Lung (tissue), 12 donors: ENCODE measurements around the gene ANKRD11. TPM values are rescaled to one million over a fixed set of nuclear protein-coding genes. Genes with fewer than 3 reads are reported as not detected.

Experiments used
- ATAC-seq: fragments of 200-7000 bp; cut with Tn5 transposase; one replicate; pipeline ENCODE4 v1.9.1; 2020; ENCODE audit warnings: moderate number of reproducible peaks; ENCODE audit not compliant: insufficient read depth, low FRiP score
- DNase-seq, 3 donors: peaks; one replicate each; pipeline ENCODE4 v3.0.0-alpha.2; 2013 to 2017
- H3K27ac ChIP-seq, 2 donors: one replicate each; pipeline ENCODE4 v1.5.1; 2013; ENCODE audit warnings: mild to moderate bottlenecking in 2 of 2, moderate library complexity in 2 of 2, control low read depth in 1 of 2, inconsistent platforms in 1 of 2, low read depth in 1 of 2, low read length in 1 of 2
- H3K27me3 ChIP-seq, 3 donors: one replicate each; pipeline ENCODE4 v1.5.1; 2013; ENCODE audit warnings: low read length in 2 of 3; ENCODE audit not compliant: control insufficient read depth in 3 of 3, insufficient read depth in 3 of 3
- H3K36me3 ChIP-seq, 4 donors: one replicate each; pipeline ENCODE4 v1.5.1; 2013; ENCODE audit warnings: low read length in 4 of 4, mild to moderate bottlenecking in 1 of 4, moderate library complexity in 1 of 4; ENCODE audit not compliant: control insufficient read depth in 4 of 4, insufficient read depth in 4 of 4
- H3K4me1 ChIP-seq, 5 donors: one replicate each; pipeline ENCODE4 v1.5.1; 2013; ENCODE audit warnings: low read length in 5 of 5, mild to moderate bottlenecking in 2 of 5, moderate library complexity in 1 of 5; ENCODE audit not compliant: control insufficient read depth in 5 of 5, insufficient read depth in 5 of 5
- H3K4me3 ChIP-seq: one replicate; pipeline ENCODE4 v1.5.1; 2013; ENCODE audit warnings: mild to moderate bottlenecking, control low read depth, moderate library complexity
- H3K9ac ChIP-seq, 2 donors: one replicate each; pipeline ENCODE4 v1.5.1; 2013; ENCODE audit warnings: low read length in 2 of 2, control low read depth in 1 of 2; ENCODE audit not compliant: insufficient read depth in 1 of 2
- H3K9me3 ChIP-seq, 4 donors: one replicate each; pipeline ENCODE4 v1.5.1; 2013; ENCODE audit warnings: low read length in 3 of 4, mild to moderate bottlenecking in 1 of 4, moderate library complexity in 1 of 4; ENCODE audit not compliant: control insufficient read depth in 4 of 4, insufficient read depth in 3 of 4
- CTCF ChIP-seq: IDR thresholded peaks from 2 replicates; pipeline ENCODE4 v1.5.1; 2012; ENCODE audit warnings: mild to moderate bottlenecking; ENCODE audit errors: control extremely low read depth, extremely low read depth
- WGBS, 2 donors: extraction: QIAGEN DNeasy Blood & Tissue Kit; methylation state at CpG; one replicate each; pipeline ENCODE4 v1.1.7; 2013; 5-methylcytosine and 5-hydroxymethylcytosine counted together
- polyA plus RNA-seq, 2 donors: library from polyadenylated mRNA; stranded (reverse); fragments of 200-250 nt; gene quantifications; one replicate each; pipeline ENCODE4 v1.2.1, GENCODE V29; 2013
- total RNA-seq, 2 donors: library from RNA; depleted of rRNA in 1 of 2; stranded (reverse); fragments of >200 nt in 1 of 2; gene quantifications; one replicate each; pipeline ENCODE4 v1.2.1, GENCODE V29; 2014 to 2021
- donor health status: control.
- donor health status: control.
- donor health status: Bipolar disorder and iron deficiency.
- donor health status: healthy.
- donor health status: DM: yes; HTN: yes; CAD: no.

ANKRD11 gene
- total and polyA plus RNA-seq, 4 donors, result 58.5 to 162 (median 89.5) TPM

GRCh38 chr16:89351645-89352044, 138.7 kb downstream of the ANKRD11 start:
- Histone ChIP-seq H3K27ac (no peak overlapping the region), H3K9ac (no peak overlapping the region), H3K4me1 (peaks cover 6 to 20% (median 12%) of the 10 kb centered on the region in 5 donors), H3K27me3 (no peaks in the 10 kb centered on the region), H3K4me3 (no peak overlapping the region), H3K36me3 (peaks cover 0 to 1% (median 0%) of the 10 kb centered on the region in 4 donors), H3K9me3 (no peaks in the 10 kb centered on the region)
- no peak for DNase-seq
- WGBS, 2 donors, result 92 to 95% methylated on average over 12 of the region's 12 CpGs
- ATAC-seq, result no peak
- TF ChIP-seq CTCF, result no peak

- Histone ChIP-seq H3K4me3 (no peak overlapping the region), H3K9me3 (no peaks in the 10 kb centered on the region), H3K27ac (no peak overlapping the region), H3K9ac (no peak overlapping the region), H3K36me3 (peaks cover 0 to 1% (median 0%) of the 10 kb centered on the region in 4 donors), H3K27me3 (no peaks in the 10 kb centered on the region), H3K4me1 (peaks cover 7 to 20% (median 16%) of the 10 kb centered on the region in 5 donors)
- TF ChIP-seq CTCF, result no peak
- 90% methylated on average over 18 of the region's 18 CpGs for WGBS, 2 donors
- ATAC-seq (no peak), DNase-seq (no peak)
Measured at GRCh38 chr16:89350701-89351380, 139.5 kb downstream of the ANKRD11 start.

- Histone ChIP-seq H3K36me3 (no peaks in the 10 kb centered on the region), H3K27me3 (no peaks in the 10 kb centered on the region), H3K9ac (no peak overlapping the region), H3K4me1 (peaks cover 9 to 24% (median 17%) of the 10 kb centered on the region in 5 donors), H3K4me3 (no peak overlapping the region), H3K27ac (no peak overlapping the region), H3K9me3 (no peaks in the 10 kb centered on the region)
- ATAC-seq, result no peak
- TF ChIP-seq CTCF, result no peak
- no peak for DNase-seq
- 86 to 89% methylated on average over 8 of the region's 8 CpGs for whole genome bisulfite sequencing, 2 donors
Measured at GRCh38 chr16:89349947-89350633, 140.3 kb downstream of the ANKRD11 start.
